ENCODE results near the gene PRRC2B. TPM values are rescaled to one million over a fixed set of nuclear protein-coding genes. Genes with fewer than 3 reads are reported as not detected.
"Not testable (repeated sequence)": the region's sequence is repeated elsewhere in the genome, so short reads cannot be mapped to it uniquely, and the experiment has no call there.

Gene PRRC2B
- total RNA-seq, 1 donor: 70.9 TPM

DNA sequence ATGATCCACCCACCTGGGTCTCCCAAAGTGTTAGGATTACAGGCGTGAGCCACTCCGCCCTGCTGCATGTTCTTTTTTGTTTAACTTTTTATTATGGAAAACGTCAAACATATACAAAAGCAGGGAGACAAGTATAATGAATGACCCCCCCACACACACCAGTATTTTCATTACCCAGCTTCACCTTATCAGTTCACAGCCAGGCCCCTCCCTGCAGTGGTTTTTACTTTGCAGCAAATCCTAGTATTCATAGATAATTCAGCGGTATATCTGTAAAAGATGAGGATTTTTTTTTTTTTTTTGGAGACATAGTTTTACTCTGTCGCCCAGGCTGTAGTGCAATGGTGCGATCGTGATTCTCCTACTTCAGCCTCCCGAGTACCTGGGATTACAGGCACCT, 111.1 kb downstream of the PRRC2B start:
- H3K4me1 ChIP-seq (ENCODE audit: insufficient read depth, low read length): peaks cover 15% of the 10 kb centered on the region
- H3K9me3 ChIP-seq (ENCODE audit: low read depth, low read length): no peaks in the 10 kb centered on the region
- H3K4me3 ChIP-seq (ENCODE audit: insufficient read depth, low read length): no peak overlapping the region
- H3K36me3 ChIP-seq (ENCODE audit: insufficient read depth, low read length): peaks cover 22% of the 10 kb centered on the region
- no peak overlapping the region for H3K27ac ChIP-seq (ENCODE audit: low read depth, low read length)
- H3K27me3 ChIP-seq (ENCODE audit: insufficient read depth, low read length): no peaks in the 10 kb centered on the region
- no peak for DNase-seq (ENCODE audit: insufficient read length, low spot score, missing footprints)
- H3K4me2 ChIP-seq (ENCODE audit: insufficient read depth, low read length): no peak overlapping the region
- no peak overlapping the region for H2AFZ ChIP-seq (ENCODE audit: low read length)
- peaks cover 10% of the 10 kb centered on the region for H4K20me1 ChIP-seq (ENCODE audit: insufficient read depth, low read length)
- TF ChIP-seq, protein P1, sequence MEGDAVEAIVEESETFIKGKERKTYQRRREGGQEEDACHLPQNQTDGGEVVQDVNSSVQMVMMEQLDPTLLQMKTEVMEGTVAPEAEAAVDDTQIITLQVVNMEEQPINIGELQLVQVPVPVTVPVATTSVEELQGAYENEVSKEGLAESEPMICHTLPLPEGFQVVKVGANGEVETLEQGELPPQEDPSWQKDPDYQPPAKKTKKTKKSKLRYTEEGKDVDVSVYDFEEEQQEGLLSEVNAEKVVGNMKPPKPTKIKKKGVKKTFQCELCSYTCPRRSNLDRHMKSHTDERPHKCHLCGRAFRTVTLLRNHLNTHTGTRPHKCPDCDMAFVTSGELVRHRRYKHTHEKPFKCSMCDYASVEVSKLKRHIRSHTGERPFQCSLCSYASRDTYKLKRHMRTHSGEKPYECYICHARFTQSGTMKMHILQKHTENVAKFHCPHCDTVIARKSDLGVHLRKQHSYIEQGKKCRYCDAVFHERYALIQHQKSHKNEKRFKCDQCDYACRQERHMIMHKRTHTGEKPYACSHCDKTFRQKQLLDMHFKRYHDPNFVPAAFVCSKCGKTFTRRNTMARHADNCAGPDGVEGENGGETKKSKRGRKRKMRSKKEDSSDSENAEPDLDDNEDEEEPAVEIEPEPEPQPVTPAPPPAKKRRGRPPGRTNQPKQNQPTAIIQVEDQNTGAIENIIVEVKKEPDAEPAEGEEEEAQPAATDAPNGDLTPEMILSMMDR (IDR thresholded peaks at IDR 0.05; ENCODE audit: extremely low read depth, low read depth, low read length): no peak
- peaks cover 38% of the 10 kb centered on the region for H3K79me2 ChIP-seq (ENCODE audit: insufficient read depth, low read length)

DNA sequence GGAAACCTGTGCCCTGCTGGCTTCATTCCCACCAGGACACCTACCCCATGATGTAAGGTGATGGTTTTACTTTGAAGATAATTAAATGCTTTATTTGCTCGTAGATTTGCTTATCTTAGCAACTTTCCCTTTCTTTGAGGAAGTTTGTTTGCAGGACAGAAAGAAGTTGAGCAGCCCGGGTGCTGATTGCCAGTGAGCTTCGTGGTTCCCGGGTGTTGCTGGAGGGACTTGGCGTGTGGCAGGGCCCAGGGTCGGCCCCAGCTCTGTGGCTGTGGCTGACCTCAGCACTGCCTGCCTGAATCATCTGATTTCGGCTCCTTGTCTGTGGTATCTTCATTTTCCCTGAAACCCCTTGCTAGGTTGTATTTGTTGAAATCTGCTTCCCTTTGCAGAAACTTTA, 117.5 kb downstream of the PRRC2B start:
- Histone ChIP-seq H3K4me2 (ENCODE audit: insufficient read depth, low read length) (no peak overlapping the region), H3K4me3 (ENCODE audit: insufficient read depth, low read length) (no peak overlapping the region), H3K4me1 (ENCODE audit: insufficient read depth, low read length) (no peaks in the 10 kb centered on the region), H3K79me2 (ENCODE audit: insufficient read depth, low read length) (peaks cover 10% of the 10 kb centered on the region), H3K36me3 (ENCODE audit: insufficient read depth, low read length) (peaks cover 66% of the 10 kb centered on the region), H3K9me3 (ENCODE audit: low read depth, low read length) (no peaks in the 10 kb centered on the region), H3K27me3 (ENCODE audit: insufficient read depth, low read length) (no peaks in the 10 kb centered on the region), H3K27ac (ENCODE audit: low read depth, low read length) (no peak overlapping the region), H4K20me1 (ENCODE audit: insufficient read depth, low read length) (no peaks in the 10 kb centered on the region), H2AFZ (ENCODE audit: low read length) (no peak overlapping the region)
- TF ChIP-seq, protein P1 (IDR thresholded peaks at IDR 0.05; ENCODE audit: extremely low read depth, low read depth, low read length): no peak
- no peak for DNase-seq (ENCODE audit: insufficient read length, low spot score, missing footprints)

DNA sequence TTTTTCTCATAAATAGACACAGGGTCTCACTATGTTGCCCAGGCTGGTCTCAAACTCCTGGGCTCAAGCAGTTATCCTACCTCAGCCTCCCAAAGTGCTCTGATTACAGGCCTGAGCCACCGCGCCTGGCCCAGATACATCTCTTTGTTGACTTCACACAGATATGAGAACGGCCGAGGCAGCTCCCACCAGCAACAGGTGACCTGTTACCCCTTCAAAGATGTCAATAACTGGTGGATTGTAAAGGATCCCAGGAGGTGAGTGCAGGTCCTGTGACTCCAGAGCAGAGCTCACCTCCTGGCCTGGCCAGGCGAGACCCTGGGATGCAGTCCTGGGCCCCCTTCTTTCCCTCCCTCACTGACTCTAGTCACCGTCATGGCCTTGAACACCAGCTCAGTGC, 118.0 kb downstream of the PRRC2B start:
- Histone ChIP-seq H3K9me3 (ENCODE audit: low read depth, low read length) (no peaks in the 10 kb centered on the region), H3K27ac (ENCODE audit: low read depth, low read length) (no peak overlapping the region), H4K20me1 (ENCODE audit: insufficient read depth, low read length) (no peaks in the 10 kb centered on the region), H2AFZ (ENCODE audit: low read length) (no peak overlapping the region), H3K4me1 (ENCODE audit: insufficient read depth, low read length) (no peaks in the 10 kb centered on the region), H3K36me3 (ENCODE audit: insufficient read depth, low read length) (peaks cover 71% of the 10 kb centered on the region), H3K79me2 (ENCODE audit: insufficient read depth, low read length) (peaks cover 8% of the 10 kb centered on the region), H3K4me2 (ENCODE audit: insufficient read depth, low read length) (no peak overlapping the region), H3K27me3 (ENCODE audit: insufficient read depth, low read length) (no peaks in the 10 kb centered on the region), H3K4me3 (ENCODE audit: insufficient read depth, low read length) (no peak overlapping the region)
- no peak for DNase-seq (ENCODE audit: insufficient read length, low spot score, missing footprints)
- TF ChIP-seq, protein P1 (IDR thresholded peaks at IDR 0.05; ENCODE audit: extremely low read depth, low read depth, low read length): no peak

DNA sequence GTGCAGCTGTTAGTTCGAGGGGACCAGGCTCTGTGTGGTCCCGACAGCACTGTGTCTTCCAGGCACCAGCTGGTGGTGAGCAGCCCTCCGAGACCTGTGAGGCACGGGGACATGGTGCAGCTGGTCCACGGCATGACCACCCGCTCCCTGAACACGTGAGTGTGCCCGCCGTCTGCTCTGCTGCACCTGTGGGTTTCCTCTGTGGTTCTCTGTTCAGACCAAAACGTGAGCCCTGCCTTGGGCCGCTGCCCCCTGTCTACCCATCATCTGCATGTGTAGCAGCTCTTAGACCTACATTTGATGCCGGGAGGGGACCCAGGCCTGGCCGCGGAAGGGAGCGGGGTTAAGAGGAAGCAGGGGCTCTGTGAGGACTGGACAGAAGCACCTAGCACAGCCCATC, 119.3 kb downstream of the PRRC2B start:
- TF ChIP-seq, protein P1 (IDR thresholded peaks at IDR 0.05; ENCODE audit: extremely low read depth, low read depth, low read length): no peak
- Histone ChIP-seq H2AFZ (ENCODE audit: low read length) (no peak overlapping the region), H3K27me3 (ENCODE audit: insufficient read depth, low read length) (no peaks in the 10 kb centered on the region), H3K4me3 (ENCODE audit: insufficient read depth, low read length) (no peak overlapping the region), H3K27ac (ENCODE audit: low read depth, low read length) (no peak overlapping the region), H3K4me2 (ENCODE audit: insufficient read depth, low read length) (no peak overlapping the region), H3K4me1 (ENCODE audit: insufficient read depth, low read length) (no peaks in the 10 kb centered on the region), H4K20me1 (ENCODE audit: insufficient read depth, low read length) (no peaks in the 10 kb centered on the region), H3K9me3 (ENCODE audit: low read depth, low read length) (no peaks in the 10 kb centered on the region), H3K79me2 (ENCODE audit: insufficient read depth, low read length) (no peaks in the 10 kb centered on the region), H3K36me3 (ENCODE audit: insufficient read depth, low read length) (peaks cover 74% of the 10 kb centered on the region)
- no peak for DNase-seq (ENCODE audit: insufficient read length, low spot score, missing footprints)

DNA sequence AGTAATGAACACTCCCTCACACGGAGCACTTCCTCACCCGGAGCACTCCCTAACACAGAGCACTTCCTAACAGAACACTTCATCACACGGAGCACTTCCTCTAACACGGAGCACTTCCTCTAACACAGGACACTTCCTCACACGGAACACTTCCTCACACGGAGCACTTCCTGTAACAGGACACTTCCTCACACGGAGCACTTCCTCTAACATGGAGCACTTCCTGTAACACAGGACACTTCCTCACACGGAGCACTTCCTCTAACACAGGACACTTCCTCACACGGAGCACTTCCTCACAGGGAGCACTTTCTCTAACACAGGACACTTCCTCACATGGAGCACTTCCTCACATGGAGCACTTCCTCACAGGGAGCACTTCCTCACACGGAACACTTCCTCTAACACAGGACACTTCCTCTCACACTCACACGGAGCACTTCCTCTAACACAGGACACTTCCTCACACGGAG, 121.7 kb downstream of the PRRC2B start:
- not testable (repeated sequence) for H3K27me3 ChIP-seq (ENCODE audit: insufficient read depth, low read length); H3K27ac ChIP-seq (ENCODE audit: low read depth, low read length); H4K20me1 ChIP-seq (ENCODE audit: insufficient read depth, low read length); H3K79me2 ChIP-seq (ENCODE audit: insufficient read depth, low read length); H3K4me2 ChIP-seq (ENCODE audit: insufficient read depth, low read length); H3K4me1 ChIP-seq (ENCODE audit: insufficient read depth, low read length); DNase-seq (ENCODE audit: insufficient read length, low spot score, missing footprints); H2AFZ ChIP-seq (ENCODE audit: low read length); H3K9me3 ChIP-seq (ENCODE audit: low read depth, low read length); H3K4me3 ChIP-seq (ENCODE audit: insufficient read depth, low read length)
- H3K36me3 ChIP-seq (ENCODE audit: insufficient read depth, low read length): peaks cover 83% of the 10 kb centered on the region

Data from osteoblast (primary cell).